Measurements from ENCODE around the gene PDE4B.
A peak's percentile ranks its signal among the peaks of the same experiment; 100 is the strongest.

The PDE4B gene

GRCh38 chr1:66240491-66241484 lies 448.1 kb downstream of the PDE4B start:
- DNase-seq (ENCODE audit: low spot score) = peak; percentile 33

- DNase-seq (ENCODE audit: low spot score) = peak; percentile 44
Measured at GRCh38 chr1:66242646-66243547, 450.2 kb downstream of the PDE4B start.

GRCh38 chr1:66243548-66244130 lies 450.9 kb downstream of the PDE4B start:
- no peak for DNase-seq (ENCODE audit: low spot score)

GRCh38 chr1:66244429-66244828 lies 451.7 kb downstream of the PDE4B start:
- peak; percentile 66 for DNase-seq (ENCODE audit: low spot score)

GRCh38 chr1:66245691-66246090 lies 453.0 kb downstream of the PDE4B start:
- DNase-seq (ENCODE audit: low spot score) = no peak

GRCh38 chr1:66246351-66247269 lies 453.9 kb downstream of the PDE4B start:
- no peak for DNase-seq (ENCODE audit: low spot score)

GRCh38 chr1:66247415-66248208 lies 454.9 kb downstream of the PDE4B start:
- DNase-seq (ENCODE audit: low spot score) = no peak

GRCh38 chr1:66248257-66248656 lies 455.6 kb downstream of the PDE4B start:
- DNase-seq (ENCODE audit: low spot score) = no peak

- DNase-seq (ENCODE audit: low spot score) = no peak
Measured at GRCh38 chr1:66248746-66249145, 456.1 kb downstream of the PDE4B start.

GRCh38 chr1:66250075-66250474 lies 457.4 kb downstream of the PDE4B start:
- no peak for DNase-seq (ENCODE audit: low spot score)

- DNase-seq (ENCODE audit: low spot score) = no peak
Measured at GRCh38 chr1:66250478-66250877, 457.8 kb downstream of the PDE4B start.

- no peak for DNase-seq (ENCODE audit: low spot score)
Measured at GRCh38 chr1:66251546-66251945, 458.9 kb downstream of the PDE4B start.

- DNase-seq (ENCODE audit: low spot score) = peak; percentile 72
Measured at GRCh38 chr1:66253330-66253921, 460.7 kb downstream of the PDE4B start.

- no peak for DNase-seq (ENCODE audit: low spot score)
Measured at GRCh38 chr1:66254785-66255184, 462.1 kb downstream of the PDE4B start.

- no peak for DNase-seq (ENCODE audit: low spot score)
Measured at GRCh38 chr1:66256629-66257572, 464.2 kb downstream of the PDE4B start.

- DNase-seq (ENCODE audit: low spot score) = peak; percentile 80
Measured at GRCh38 chr1:66258404-66259105, 465.9 kb downstream of the PDE4B start.

GRCh38 chr1:66261364-66261763 lies 468.7 kb downstream of the PDE4B start:
- no peak for DNase-seq (ENCODE audit: low spot score)
